ENCODE measurements around the gene ATP6V1B1.

Gene ATP6V1B1

DNA sequence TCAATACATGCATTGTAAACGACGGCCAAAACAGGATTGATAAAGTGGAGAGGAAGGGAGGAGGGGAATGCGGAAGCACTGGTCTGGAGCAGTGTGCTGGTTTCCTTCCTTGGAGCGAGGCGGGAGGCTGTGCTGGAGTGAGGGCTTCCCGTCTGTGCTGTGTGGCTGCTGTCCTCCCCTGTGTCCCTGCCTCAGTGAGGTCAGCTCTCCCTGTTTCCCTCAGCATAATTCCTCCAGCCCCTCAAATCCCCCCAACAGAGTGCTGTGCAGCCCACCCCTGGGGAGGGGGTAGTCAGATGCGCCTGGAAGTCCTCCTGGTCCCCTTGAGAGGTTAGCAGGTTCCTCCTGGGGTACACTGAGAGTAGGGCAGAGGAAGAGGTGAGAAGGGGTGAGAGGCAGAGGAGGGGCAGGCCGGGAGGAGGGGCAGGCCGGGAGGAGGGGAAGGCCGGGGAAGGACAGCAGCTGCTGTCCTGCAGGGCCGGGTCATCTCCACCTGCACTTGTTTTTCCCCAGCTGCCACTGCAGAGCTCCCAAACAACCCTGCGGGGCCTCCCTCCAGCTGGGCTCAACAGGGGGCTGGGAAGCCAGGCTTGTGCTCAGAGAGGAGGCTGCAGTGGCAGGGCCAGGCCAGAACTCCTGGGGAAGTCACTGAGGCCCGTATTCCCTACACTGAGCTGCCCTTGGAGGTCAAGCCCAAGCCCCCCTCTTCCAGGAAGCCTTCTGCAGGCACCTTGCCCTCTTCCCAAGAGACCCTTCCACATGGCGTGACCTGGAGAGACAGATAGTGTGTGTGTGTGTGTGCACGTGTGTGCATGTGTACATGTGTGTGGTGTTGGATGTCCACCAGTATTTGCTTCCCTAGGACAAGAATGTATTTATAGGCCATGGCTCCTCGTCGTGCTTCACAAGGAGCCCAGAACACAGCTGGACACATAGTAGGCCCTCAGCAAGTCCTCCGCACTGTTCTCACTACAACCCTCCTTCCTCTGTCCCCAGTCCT, 13.2 kb upstream of the ATP6V1B1 start:
- Histone ChIP-seq H3K4me2 (ENCODE audit: low read length) (no peak overlapping the region), H3K27me3 (ENCODE audit: insufficient read depth, low read length) (no peaks in the 10 kb centered on the region), H3K27ac (ENCODE audit: low read depth, low read length, poor library complexity, severe bottlenecking) (no peak overlapping the region), H4K20me1 (ENCODE audit: insufficient read depth, low read length) (no peaks in the 10 kb centered on the region), H3K9ac (ENCODE audit: low read length) (no peak overlapping the region), H3K79me2 (ENCODE audit: insufficient read depth, low read length) (no peaks in the 10 kb centered on the region), H3K9me3 (ENCODE audit: low read length) (no peaks in the 10 kb centered on the region), H3K9me2 (ENCODE audit: low read depth, low read length) (no peaks in the 10 kb centered on the region), H3K4me3 (ENCODE audit: low read depth, low read length, poor library complexity, severe bottlenecking) (no peak overlapping the region), H2AFZ (ENCODE audit: low read length) (no peak overlapping the region), H3K4me1 (ENCODE audit: insufficient read depth, low read length, severe bottlenecking) (no peaks in the 10 kb centered on the region), H3F3A (ENCODE audit: insufficient read depth, low read length) (no peaks in the 10 kb centered on the region), H3K36me3 (ENCODE audit: insufficient read depth, low read length) (no peaks in the 10 kb centered on the region)
- TF ChIP-seq, protein P1, sequence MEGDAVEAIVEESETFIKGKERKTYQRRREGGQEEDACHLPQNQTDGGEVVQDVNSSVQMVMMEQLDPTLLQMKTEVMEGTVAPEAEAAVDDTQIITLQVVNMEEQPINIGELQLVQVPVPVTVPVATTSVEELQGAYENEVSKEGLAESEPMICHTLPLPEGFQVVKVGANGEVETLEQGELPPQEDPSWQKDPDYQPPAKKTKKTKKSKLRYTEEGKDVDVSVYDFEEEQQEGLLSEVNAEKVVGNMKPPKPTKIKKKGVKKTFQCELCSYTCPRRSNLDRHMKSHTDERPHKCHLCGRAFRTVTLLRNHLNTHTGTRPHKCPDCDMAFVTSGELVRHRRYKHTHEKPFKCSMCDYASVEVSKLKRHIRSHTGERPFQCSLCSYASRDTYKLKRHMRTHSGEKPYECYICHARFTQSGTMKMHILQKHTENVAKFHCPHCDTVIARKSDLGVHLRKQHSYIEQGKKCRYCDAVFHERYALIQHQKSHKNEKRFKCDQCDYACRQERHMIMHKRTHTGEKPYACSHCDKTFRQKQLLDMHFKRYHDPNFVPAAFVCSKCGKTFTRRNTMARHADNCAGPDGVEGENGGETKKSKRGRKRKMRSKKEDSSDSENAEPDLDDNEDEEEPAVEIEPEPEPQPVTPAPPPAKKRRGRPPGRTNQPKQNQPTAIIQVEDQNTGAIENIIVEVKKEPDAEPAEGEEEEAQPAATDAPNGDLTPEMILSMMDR (IDR thresholded peaks at IDR 0.05; ENCODE audit: low read length), result no peak
- TF ChIP-seq EZH2 (IDR thresholded peaks at IDR 0.05; ENCODE audit: borderline replicate concordance, low read length), result no peak

DNA sequence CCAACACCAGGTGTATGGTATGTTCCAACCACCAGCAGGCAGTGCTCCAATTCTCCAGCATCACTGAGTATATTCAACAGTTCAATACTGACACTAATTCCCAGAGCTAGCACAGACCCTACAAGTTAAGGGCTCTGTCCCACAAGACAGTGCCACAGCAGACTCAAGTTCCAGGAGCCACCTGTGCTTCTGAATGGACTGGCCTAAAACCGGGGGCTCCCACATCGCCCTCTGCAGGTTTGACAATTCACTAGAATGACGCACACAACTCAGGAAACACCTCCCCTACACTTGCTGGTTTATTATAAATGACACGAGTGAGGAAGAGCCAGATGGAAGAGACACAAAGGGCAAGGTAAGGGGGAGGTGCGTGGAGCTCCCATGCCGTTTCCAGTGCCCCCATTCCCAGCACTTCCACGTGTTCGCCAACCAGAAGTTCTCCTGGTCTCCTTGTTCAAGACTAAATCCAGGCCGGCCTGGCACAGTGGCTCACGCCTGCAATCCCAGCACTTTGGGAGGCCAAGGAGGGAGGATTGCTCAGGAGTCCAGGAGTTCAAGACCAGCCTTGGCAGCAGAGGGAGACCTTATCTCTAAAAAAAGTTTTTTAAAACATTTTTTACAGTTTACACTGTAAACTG, 12.2 kb upstream of the ATP6V1B1 start:
- Histone ChIP-seq H3K79me2 (ENCODE audit: insufficient read depth, low read length) (no peaks in the 10 kb centered on the region), H3K4me1 (ENCODE audit: insufficient read depth, low read length, severe bottlenecking) (no peaks in the 10 kb centered on the region), H2AFZ (ENCODE audit: low read length) (no peak overlapping the region), H3K27ac (ENCODE audit: low read depth, low read length, poor library complexity, severe bottlenecking) (no peak overlapping the region), H3F3A (ENCODE audit: insufficient read depth, low read length) (no peaks in the 10 kb centered on the region), H3K9ac (ENCODE audit: low read length) (no peak overlapping the region), H3K36me3 (ENCODE audit: insufficient read depth, low read length) (no peaks in the 10 kb centered on the region), H3K4me3 (ENCODE audit: low read depth, low read length, poor library complexity, severe bottlenecking) (no peak overlapping the region), H3K27me3 (ENCODE audit: insufficient read depth, low read length) (no peaks in the 10 kb centered on the region), H3K9me2 (ENCODE audit: low read depth, low read length) (no peaks in the 10 kb centered on the region), H3K4me2 (ENCODE audit: low read length) (no peak overlapping the region), H3K9me3 (ENCODE audit: low read length) (no peaks in the 10 kb centered on the region), H4K20me1 (ENCODE audit: insufficient read depth, low read length) (no peaks in the 10 kb centered on the region)
- TF ChIP-seq, protein P1 (IDR thresholded peaks at IDR 0.05; ENCODE audit: low read length), result peak; percentile 47; the same call in 1 of the 2 replicates
- no peak for TF ChIP-seq EZH2 (IDR thresholded peaks at IDR 0.05; ENCODE audit: borderline replicate concordance, low read length)

DNA sequence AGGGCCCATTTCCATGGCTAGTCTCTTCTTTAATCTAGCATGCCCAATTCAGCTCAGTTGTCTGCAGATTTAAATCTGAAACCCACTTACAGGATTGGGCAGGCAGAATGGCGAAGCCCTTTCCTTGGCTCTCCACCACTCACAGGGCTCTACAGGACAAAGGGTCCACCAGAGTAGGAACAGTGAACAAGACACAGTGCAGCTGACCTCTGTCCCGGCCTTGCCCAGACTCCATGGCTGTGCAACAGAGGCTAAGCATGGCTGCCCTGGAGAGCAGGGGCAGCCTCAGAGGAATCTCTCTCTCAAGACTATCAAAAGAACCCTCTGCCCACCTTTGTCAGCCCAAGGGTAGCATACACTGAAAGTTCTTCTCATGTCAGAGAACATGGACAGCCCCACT, 9.7 kb upstream of the ATP6V1B1 start:
- H3K4me1 ChIP-seq (ENCODE audit: insufficient read depth, low read length, severe bottlenecking), result no peaks in the 10 kb centered on the region
- no peaks in the 10 kb centered on the region for H3K36me3 ChIP-seq (ENCODE audit: insufficient read depth, low read length)
- no peak overlapping the region for H3K27ac ChIP-seq (ENCODE audit: low read depth, low read length, poor library complexity, severe bottlenecking)
- H3K9ac ChIP-seq (ENCODE audit: low read length), result no peak overlapping the region
- no peak overlapping the region for H3K4me3 ChIP-seq (ENCODE audit: low read depth, low read length, poor library complexity, severe bottlenecking)
- H3F3A ChIP-seq (ENCODE audit: insufficient read depth, low read length), result no peaks in the 10 kb centered on the region
- no peak overlapping the region for H2AFZ ChIP-seq (ENCODE audit: low read length)
- H3K9me2 ChIP-seq (ENCODE audit: low read depth, low read length), result no peaks in the 10 kb centered on the region
- H3K9me3 ChIP-seq (ENCODE audit: low read length), result no peaks in the 10 kb centered on the region
- H3K4me2 ChIP-seq (ENCODE audit: low read length), result no peak overlapping the region
- no peak for TF ChIP-seq EZH2 (IDR thresholded peaks at IDR 0.05; ENCODE audit: borderline replicate concordance, low read length)
- TF ChIP-seq, protein P1 (IDR thresholded peaks at IDR 0.05; ENCODE audit: low read length), result no peak
- no peaks in the 10 kb centered on the region for H3K79me2 ChIP-seq (ENCODE audit: insufficient read depth, low read length)
- H3K27me3 ChIP-seq (ENCODE audit: insufficient read depth, low read length), result no peaks in the 10 kb centered on the region
- no peaks in the 10 kb centered on the region for H4K20me1 ChIP-seq (ENCODE audit: insufficient read depth, low read length)

Measured in OCI-LY1 (cell line).